Measurements from ENCODE around the gene CD2AP. TPM values are rescaled to one million over a fixed set of nuclear protein-coding genes. Genes with fewer than 3 reads are reported as not detected.

Gene CD2AP
- total and polyA plus RNA-seq, 2 of the 8 experiments (the other 6 are each of a cell fraction or from before 2014, with no cell fraction given) = 8.6 to 75.6 TPM

- Histone ChIP-seq H3K9me3 (ENCODE audit: insufficient read depth in 2 of 2, low read depth in 1 of 2, low read length in 1 of 2) (peaks cover 6 to 7% of the 10 kb centered on the region in 2 experiments; a peak in 3 of 4 replicates), H3K79me2 (ENCODE audit: control insufficient read depth in 1 of 2, insufficient read depth in 2 of 2, low read length in 2 of 2) (peaks cover 4 to 94% of the 10 kb centered on the region in 2 experiments; a peak in 3 of 4 replicates), H4K8ac (ENCODE audit: extremely low read depth, insufficient read depth, low read length) (no peak overlapping the region), H2BK15ac (ENCODE audit: low read length) (no peak overlapping the region), H3K56ac (replicated peaks; ENCODE audit: insufficient read length, low read depth, low read length) (no peak overlapping the region), H4K91ac (replicated peaks; ENCODE audit: insufficient read length, low read length) (no peak overlapping the region), H3K9ac (replicated peaks in 1 of 4; ENCODE audit: extremely low read depth in 1 of 4, low read depth in 3 of 4, low read length in 3 of 4) (no peak overlapping the region), H3K79me1 (ENCODE audit: low read depth, low read length) (0 out of 2 replicates have a peak, but pooled peaks cover 2% of the 10 kb centered on the region), H2BK120ac (replicated peaks; ENCODE audit: low read depth, low read length) (no peak overlapping the region), H3K36me3 (ENCODE audit: control insufficient read depth in 2 of 4, insufficient read depth in 4 of 4, low read length in 3 of 4) (peaks cover 0 to 22% (median 9%) of the 10 kb centered on the region in 4 experiments; a peak in 3 of 8 replicates), H3K23ac (ENCODE audit: insufficient read length) (no peak overlapping the region), H2AFZ (ENCODE audit: low read length) (no peak overlapping the region), H3K4me2 (ENCODE audit: insufficient read depth in 1 of 2, low read depth in 2 of 2, low read length in 2 of 2) (no peak overlapping the region), H3K14ac (ENCODE audit: insufficient read length) (no peak overlapping the region), H2BK12ac (ENCODE audit: low read depth, low read length) (no peak overlapping the region), H3K27me3 (replicated peaks in 1 of 4; ENCODE audit: control insufficient read depth in 3 of 4, extremely low read depth in 1 of 4, insufficient read depth in 3 of 4, low read length in 3 of 4) (no peaks in the 10 kb centered on the region), H3K4ac (replicated peaks; ENCODE audit: insufficient read length, low read depth, low read length) (no peak overlapping the region), H2BK20ac (ENCODE audit: low read length) (no peak overlapping the region), H2BK5ac (ENCODE audit: low read depth, low read length) (no peak overlapping the region), H3K4me1 (replicated peaks in 1 of 4; ENCODE audit: control insufficient read depth in 3 of 4, insufficient read depth in 4 of 4, low read length in 3 of 4) (peaks cover 0 to 2% (median under 1%) of the 10 kb centered on the region in 4 experiments; a peak in 2 of 7 replicates), H3K18ac (ENCODE audit: extremely low read depth, low read length) (no peak overlapping the region), H4K5ac (ENCODE audit: insufficient read length, low read depth, low read length) (no peak overlapping the region), H2AK5ac (ENCODE audit: low read depth, low read length) (no peak overlapping the region), H3K27ac (ENCODE audit: low read depth, low read length) (no peak overlapping the region), H3K4me3 (ENCODE audit: extremely low read depth in 1 of 4, insufficient read depth in 2 of 4, low read depth in 3 of 4, low read length in 4 of 4) (no peak overlapping the region), H3K23me2 (ENCODE audit: low read depth, low read length) (no peaks in the 10 kb centered on the region; the same call in 1 of the 2 replicates), H4K20me1 (replicated peaks in 1 of 2; ENCODE audit: control insufficient read depth in 1 of 2, insufficient read depth in 2 of 2, low read length in 2 of 2) (peaks cover 2 to 10% of the 10 kb centered on the region in 2 experiments)
- ChIA-PET POLR2A (ENCODE audit: partially characterized antibody) (interaction anchor here (0.7 kb wide), 1 partner anchor 130 kb away, joined by 3 read pairs; no protein-coding TSS in a partner anchor), CTCF (ENCODE audit: partially characterized antibody) (interaction anchor here (1.3 kb wide), 1 partner anchor 10 kb away, joined by 3 read pairs; no protein-coding TSS in a partner anchor)
- TF ChIP-seq CTBP2 (IDR thresholded peaks at IDR 0.05; ENCODE audit: borderline replicate concordance, insufficient read depth, insufficient read length, low read length) (no peak), JUND (IDR thresholded peaks at IDR 0.05; ENCODE audit: low read length) (no peak), TEAD4 (IDR thresholded peaks at IDR 0.05; ENCODE audit: low read depth, low read length) (no peak), BACH1 (IDR thresholded peaks at IDR 0.05; ENCODE audit: low read length) (no peak), SP4 (IDR thresholded peaks at IDR 0.05; ENCODE audit: low read length) (no peak), CEBPB (IDR thresholded peaks at IDR 0.05; ENCODE audit: low read depth, low read length) (no peak), BCL11A (IDR thresholded peaks at IDR 0.05; ENCODE audit: low read depth in 2 of 2, low read length in 2 of 2) (no peak), POU5F1 (IDR thresholded peaks at IDR 0.05; ENCODE audit: low read depth, low read length) (no peak), JUN (IDR thresholded peaks at IDR 0.05; ENCODE audit: low read depth, low read length) (no peak), TAF7 (optimal IDR thresholded peaks at IDR 0.05; ENCODE audit: borderline replicate concordance, low read depth, low read length) (no peak), RNF2 (IDR thresholded peaks at IDR 0.05; ENCODE audit: borderline replicate concordance, low read depth, low read length, missing control alignments, poor library complexity, severe bottlenecking) (no peak), CREB1 (IDR thresholded peaks at IDR 0.05) (no peak), SIRT6 (IDR thresholded peaks at IDR 0.05; ENCODE audit: low read length) (no peak)
- TF ChIP-seq, protein P1, sequence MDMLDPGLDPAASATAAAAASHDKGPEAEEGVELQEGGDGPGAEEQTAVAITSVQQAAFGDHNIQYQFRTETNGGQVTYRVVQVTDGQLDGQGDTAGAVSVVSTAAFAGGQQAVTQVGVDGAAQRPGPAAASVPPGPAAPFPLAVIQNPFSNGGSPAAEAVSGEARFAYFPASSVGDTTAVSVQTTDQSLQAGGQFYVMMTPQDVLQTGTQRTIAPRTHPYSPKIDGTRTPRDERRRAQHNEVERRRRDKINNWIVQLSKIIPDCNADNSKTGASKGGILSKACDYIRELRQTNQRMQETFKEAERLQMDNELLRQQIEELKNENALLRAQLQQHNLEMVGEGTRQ (IDR thresholded peaks at IDR 0.05; ENCODE audit: low read length) = no peak
- FAIRE-seq (no peak), DNase-seq (ENCODE audit: low read depth in 1 of 2, low spot score in 2 of 2) (no peak)
Observed at GRCh38 chr6:47512872-47513271, 35.3 kb downstream of the CD2AP start.
